Measurements from ENCODE around the gene COA7. TPM values are rescaled to one million over a fixed set of nuclear protein-coding genes. Genes with fewer than 3 reads are reported as not detected.
"Not testable (repeated sequence)": the region's sequence is repeated elsewhere in the genome, so short reads cannot be mapped to it uniquely, and the experiment has no call there.

The COA7 gene
- total and polyA plus RNA-seq, 8 donors, result 5.4 to 12.2 (median 7.3) TPM; not detected in 1

- Histone ChIP-seq H3K27ac (peak overlapping the region in 1 of 5 donors; percentile 26), H3K4me1 (peaks cover 21 to 56% (median 35%) of the 10 kb centered on the region in 4 donors), H3K36me3 (no peaks in the 10 kb centered on the region), H3K9me3 (no peaks in the 10 kb centered on the region), H3K27me3 (no peaks in the 10 kb centered on the region), H3K4me3 (no peak overlapping the region)
- WGBS, 5 donors, result 72 to 78% (median 77%) methylated on average over 4 of the region's 4 CpGs
- TF ChIP-seq POLR2A (IDR thresholded peaks at IDR 0.05) (no peak), CTCF (IDR thresholded peaks at IDR 0.05) (no peak), POLR2AphosphoS5 (IDR thresholded peaks at IDR 0.05) (no peak), EP300 (IDR thresholded peaks at IDR 0.05) (no peak)
- peak in 1 of 2 donors; percentile 20 for DNase-seq
- intact Hi-C loops (cut with DNase I; ENCODE audit: low total_unique reads), result no loop called here
Observed at GRCh38 chr1:52739699-52740467, 41.7 kb upstream of the COA7 start.

GRCh38 chr1:52738893-52739292, 40.7 kb upstream of the COA7 start:
- H3K27me3 ChIP-seq, result no peaks in the 10 kb centered on the region
- intact Hi-C loops (cut with DNase I; ENCODE audit: low total_unique reads), result no loop called here
- H3K4me3 ChIP-seq, result no peak overlapping the region
- TF ChIP-seq POLR2AphosphoS5 (IDR thresholded peaks at IDR 0.05), result no peak
- H3K9me3 ChIP-seq, result no peaks in the 10 kb centered on the region
- peak overlapping the region in 2 of 5 donors; percentile 62 for H3K27ac ChIP-seq
- DNase-seq, result no peak
- no peaks in the 10 kb centered on the region for H3K36me3 ChIP-seq
- peaks cover 21 to 60% (median 35%) of the 10 kb centered on the region in 4 donors for H3K4me1 ChIP-seq
- whole genome bisulfite sequencing, 5 donors, result 61 to 86% (median 81%) methylated on average over 10 of the region's 10 CpGs

- TF ChIP-seq POLR2A (IDR thresholded peaks at IDR 0.05) (no peak), POLR2AphosphoS5 (IDR thresholded peaks at IDR 0.05) (no peak), EP300 (IDR thresholded peaks at IDR 0.05) (no peak), CTCF (IDR thresholded peaks at IDR 0.05) (no peak)
- H3K27ac ChIP-seq, result peak overlapping the region in 3 of 5 donors; percentile 62 to 68 (median 62)
Observed at GRCh38 chr1:52738148-52738547, 40.0 kb upstream of the COA7 start.

GRCh38 chr1:52735371-52735770, 37.2 kb upstream of the COA7 start:
- Histone ChIP-seq H3K4me1 (peaks cover 15 to 70% (median 27%) of the 10 kb centered on the region in 4 donors), H3K36me3 (peaks cover 0 to 10% (median 6%) of the 10 kb centered on the region in 4 donors)
- H3K27me3 ChIP-seq; intact Hi-C loops (cut with DNase I; ENCODE audit: low total_unique reads); H3K4me3 ChIP-seq; DNase-seq; H3K27ac ChIP-seq; H3K9me3 ChIP-seq: not testable (repeated sequence)
- WGBS, 5 donors, result 92 to 98% (median 94%) methylated on average over 9 of the region's 9 CpGs

More at GRCh38 chr1:52738148-52738547, 40.0 kb upstream of the COA7 start:
- no peaks in the 10 kb centered on the region for H3K36me3 ChIP-seq
- DNase-seq, result no peak
- 34 to 52% (median 49%) methylated on average over 5 of the region's 5 CpGs for WGBS, 5 donors
- no peaks in the 10 kb centered on the region for H3K27me3 ChIP-seq
- H3K9me3 ChIP-seq, result no peaks in the 10 kb centered on the region
- no peak overlapping the region for H3K4me3 ChIP-seq
- H3K4me1 ChIP-seq, result peaks cover 21 to 63% (median 35%) of the 10 kb centered on the region in 4 donors
- intact Hi-C loops (cut with DNase I; ENCODE audit: low total_unique reads), result no loop called here

GRCh38 chr1:52733368-52733767, 35.2 kb upstream of the COA7 start:
- 92 to 98% (median 93%) methylated on average over 3 of the region's 3 CpGs for WGBS, 5 donors
- H3K36me3 ChIP-seq, result peaks cover 0 to 11% (median 9%) of the 10 kb centered on the region in 4 donors
- TF ChIP-seq POLR2A (IDR thresholded peaks at IDR 0.05), result no peak
- TF ChIP-seq EP300 (IDR thresholded peaks at IDR 0.05), result no peak
- TF ChIP-seq CTCF (IDR thresholded peaks at IDR 0.05), result no peak
- TF ChIP-seq POLR2AphosphoS5 (IDR thresholded peaks at IDR 0.05), result no peak
- H3K4me3 ChIP-seq, result no peak overlapping the region
- H3K4me1 ChIP-seq, result peaks cover 9 to 71% (median 19%) of the 10 kb centered on the region in 4 donors
- H3K27me3 ChIP-seq, result no peaks in the 10 kb centered on the region
- no peak for DNase-seq
- intact Hi-C loops (cut with DNase I; ENCODE audit: low total_unique reads), result no loop called here
- H3K9me3 ChIP-seq, result no peaks in the 10 kb centered on the region
- H3K27ac ChIP-seq, result no peak overlapping the region

Data from stomach (tissue), 9 donors.